Muscle layer of duodenum (tissue), 2 donors: Measurements from ENCODE around the gene PTPRM.

Source experiments
- H3K27ac ChIP-seq: one replicate; pipeline ENCODE4 v1.7.0; 2013; ENCODE audit warnings: mild to moderate bottlenecking, low read length
- H3K27me3 ChIP-seq: one replicate; pipeline ENCODE4 v1.7.0; 2013; ENCODE audit warnings: low read depth, mild to moderate bottlenecking, control low read depth, low read length
- H3K36me3 ChIP-seq, 2 donors: one replicate each; pipeline ENCODE4 v1.7.0; 2013; ENCODE audit warnings: low read length in 2 of 2, control low read depth in 1 of 2, mild to moderate bottlenecking in 1 of 2; ENCODE audit not compliant: insufficient read depth in 2 of 2, control insufficient read depth in 1 of 2
- H3K4me1 ChIP-seq, 2 donors: one replicate each; pipeline ENCODE4 v1.7.0; 2013; ENCODE audit warnings: low read length in 2 of 2, mild to moderate bottlenecking in 2 of 2, control low read depth in 1 of 2, moderate library complexity in 1 of 2; ENCODE audit not compliant: insufficient read depth in 2 of 2, control insufficient read depth in 1 of 2
- H3K4me3 ChIP-seq, 2 donors: one replicate each; pipeline ENCODE4 v1.7.0; 2013; ENCODE audit warnings: low read length in 2 of 2, low read depth in 1 of 2, mild to moderate bottlenecking in 1 of 2
- H3K9me3 ChIP-seq, 2 donors: one replicate each; pipeline ENCODE4 v1.7.0; 2013; ENCODE audit warnings: low read length in 2 of 2, control low read depth in 1 of 2, mild to moderate bottlenecking in 1 of 2; ENCODE audit not compliant: control insufficient read depth in 1 of 2
- donor health status: healthy.

The PTPRM gene

DNA sequence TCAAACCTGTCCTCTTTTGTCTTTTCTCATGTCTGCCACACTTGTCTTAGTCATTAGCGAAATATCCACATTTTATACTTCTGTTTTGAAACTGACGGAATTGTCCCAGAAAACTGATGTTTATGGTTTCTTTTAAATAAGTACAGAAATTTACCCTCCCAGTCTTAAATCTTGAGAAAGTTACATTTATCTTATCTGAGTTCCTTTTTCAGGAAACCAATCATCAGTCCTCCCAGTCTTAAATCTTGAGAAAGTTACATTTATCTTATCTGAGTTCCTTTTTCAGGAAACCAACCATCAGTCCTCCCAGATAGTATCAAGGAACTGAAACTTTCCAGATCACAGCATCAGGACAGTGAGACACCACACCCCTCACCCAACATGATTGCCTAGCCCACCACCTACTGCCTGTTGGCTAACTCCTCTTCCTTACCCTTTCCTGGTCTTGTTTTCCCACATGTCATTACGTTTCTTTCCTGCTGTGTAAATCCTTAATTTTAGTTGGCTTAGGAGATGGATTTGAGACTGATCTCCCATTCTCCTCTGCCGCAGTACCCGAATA is 247.7 kb downstream of the PTPRM start:
- peaks cover 0 to 16% of the 10 kb centered on the region in 2 donors for H3K4me1 ChIP-seq
- no peak overlapping the region for H3K4me3 ChIP-seq
- peaks cover 8 to 16% of the 10 kb centered on the region in 2 donors for H3K9me3 ChIP-seq
- no peak overlapping the region for H3K27ac ChIP-seq
- no peaks in the 10 kb centered on the region for H3K27me3 ChIP-seq
- H3K36me3 ChIP-seq = no peaks in the 10 kb centered on the region

DNA sequence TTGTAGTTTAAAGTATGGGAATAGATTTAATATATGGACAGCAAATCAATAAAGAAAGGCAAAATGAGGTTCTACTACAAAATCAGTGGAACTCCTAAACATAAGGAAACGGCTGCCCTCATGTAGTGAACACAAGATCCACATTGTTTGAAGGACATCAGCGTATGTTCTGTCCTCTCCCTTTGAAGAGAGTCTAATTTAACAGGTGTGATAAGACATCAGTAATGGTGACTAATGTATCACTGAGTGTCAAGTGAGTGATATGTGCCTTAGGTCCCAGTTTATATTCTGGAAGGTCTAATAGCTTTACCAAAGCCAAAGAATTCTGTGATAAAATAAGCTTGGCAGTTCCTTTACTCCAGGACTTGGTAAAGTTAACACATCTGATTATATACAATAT is 248.7 kb downstream of the PTPRM start:
- peaks cover 8 to 16% of the 10 kb centered on the region in 2 donors for H3K9me3 ChIP-seq
- H3K27me3 ChIP-seq = no peaks in the 10 kb centered on the region
- H3K4me1 ChIP-seq = peaks cover 0 to 16% of the 10 kb centered on the region in 2 donors
- H3K36me3 ChIP-seq = no peaks in the 10 kb centered on the region
- no peak overlapping the region for H3K27ac ChIP-seq
- no peak overlapping the region for H3K4me3 ChIP-seq

- H3K36me3 ChIP-seq = no peaks in the 10 kb centered on the region
- no peak overlapping the region for H3K27ac ChIP-seq
- no peaks in the 10 kb centered on the region for H3K27me3 ChIP-seq
- H3K9me3 ChIP-seq = peaks cover 8 to 16% of the 10 kb centered on the region in 2 donors
- no peak overlapping the region for H3K4me3 ChIP-seq
- H3K4me1 ChIP-seq = peaks cover 0 to 9% of the 10 kb centered on the region in 2 donors
Observed at GRCh38 chr18:7817575-7818230, 250.6 kb downstream of the PTPRM start.

- Histone ChIP-seq H3K36me3 (no peaks in the 10 kb centered on the region), H3K27ac (no peak overlapping the region), H3K9me3 (no peaks in the 10 kb centered on the region), H3K4me1 (peaks cover 4 to 12% of the 10 kb centered on the region in 2 donors), H3K4me3 (no peak overlapping the region), H3K27me3 (no peaks in the 10 kb centered on the region)
Observed at GRCh38 chr18:7821784-7822183, 254.7 kb downstream of the PTPRM start.

GRCh38 chr18:7822435-7823331 is 255.6 kb downstream of the PTPRM start:
- H3K27ac ChIP-seq = peak overlapping the region; percentile 10
- no peaks in the 10 kb centered on the region for H3K36me3 ChIP-seq
- no peaks in the 10 kb centered on the region for H3K9me3 ChIP-seq
- H3K27me3 ChIP-seq = no peaks in the 10 kb centered on the region
- H3K4me3 ChIP-seq = no peak overlapping the region
- H3K4me1 ChIP-seq = peaks cover 4 to 12% of the 10 kb centered on the region in 2 donors

- peaks cover 4 to 12% of the 10 kb centered on the region in 2 donors for H3K4me1 ChIP-seq
- no peak overlapping the region for H3K4me3 ChIP-seq
- H3K27me3 ChIP-seq = no peaks in the 10 kb centered on the region
- no peaks in the 10 kb centered on the region for H3K36me3 ChIP-seq
- no peak overlapping the region for H3K27ac ChIP-seq
- no peaks in the 10 kb centered on the region for H3K9me3 ChIP-seq
Observed at GRCh38 chr18:7824970-7825369, 257.9 kb downstream of the PTPRM start.

DNA sequence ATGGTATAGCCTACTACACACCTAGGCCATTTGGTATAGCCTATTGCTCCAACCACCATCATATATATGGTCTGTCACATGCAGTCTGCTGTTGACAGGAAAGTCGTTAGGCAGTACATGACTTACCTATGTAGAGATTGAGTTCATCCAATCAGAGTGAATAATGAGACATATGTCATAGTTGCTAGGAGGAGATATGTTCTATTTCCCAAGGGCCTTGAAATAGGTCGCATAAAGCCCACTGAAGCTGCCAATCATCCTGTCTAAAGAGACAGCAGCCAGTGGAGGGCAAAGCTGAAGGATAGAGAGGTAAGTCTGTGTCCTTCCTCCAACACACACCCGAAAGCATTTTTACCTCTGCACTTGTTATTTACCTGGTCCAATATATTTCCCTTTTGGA is 263.4 kb downstream of the PTPRM start:
- no peaks in the 10 kb centered on the region for H3K36me3 ChIP-seq

GRCh38 chr18:7839548-7839947 is 272.4 kb downstream of the PTPRM start:
- Histone ChIP-seq H3K9me3 (peaks cover 0 to 3% of the 10 kb centered on the region in 2 donors), H3K36me3 (no peaks in the 10 kb centered on the region), H3K4me1 (no peaks in the 10 kb centered on the region), H3K4me3 (no peak overlapping the region), H3K27ac (no peak overlapping the region), H3K27me3 (no peaks in the 10 kb centered on the region)

More for the DNA sequence above, 263.4 kb downstream of the PTPRM start:
- Histone ChIP-seq H3K4me1 (no peaks in the 10 kb centered on the region), H3K27ac (no peak overlapping the region), H3K4me3 (no peak overlapping the region), H3K9me3 (no peaks in the 10 kb centered on the region), H3K27me3 (no peaks in the 10 kb centered on the region)

GRCh38 chr18:7840411-7840810 is 273.3 kb downstream of the PTPRM start:
- no peaks in the 10 kb centered on the region for H3K4me1 ChIP-seq
- peaks cover 0 to 7% of the 10 kb centered on the region in 2 donors for H3K9me3 ChIP-seq
- no peak overlapping the region for H3K4me3 ChIP-seq
- H3K36me3 ChIP-seq = no peaks in the 10 kb centered on the region
- no peak overlapping the region for H3K27ac ChIP-seq
- H3K27me3 ChIP-seq = no peaks in the 10 kb centered on the region

DNA sequence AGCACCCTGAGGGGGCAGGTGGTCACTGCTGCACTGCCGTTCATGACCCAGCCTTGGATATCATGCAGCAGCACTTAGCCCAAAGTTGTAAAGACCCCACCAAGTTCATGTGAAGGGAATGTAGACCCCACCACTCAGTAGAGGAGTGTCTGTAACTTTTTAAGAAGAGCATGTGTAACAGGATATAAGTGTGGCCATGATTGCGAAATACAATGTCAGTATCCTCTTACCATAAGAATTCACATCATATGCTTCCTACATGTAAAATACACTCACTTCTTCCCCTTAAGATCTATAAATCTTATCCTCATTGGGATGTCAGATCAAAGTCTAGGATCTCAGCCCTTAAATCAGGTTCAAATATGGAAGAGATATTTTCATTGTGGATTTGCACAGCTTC is 276.9 kb downstream of the PTPRM start:
- no peak overlapping the region for H3K27ac ChIP-seq
- peaks cover 0 to 4% of the 10 kb centered on the region in 2 donors for H3K4me1 ChIP-seq
- no peaks in the 10 kb centered on the region for H3K36me3 ChIP-seq
- H3K4me3 ChIP-seq = no peak overlapping the region
- H3K27me3 ChIP-seq = no peaks in the 10 kb centered on the region
- peaks cover 0 to 7% of the 10 kb centered on the region in 2 donors for H3K9me3 ChIP-seq

DNA sequence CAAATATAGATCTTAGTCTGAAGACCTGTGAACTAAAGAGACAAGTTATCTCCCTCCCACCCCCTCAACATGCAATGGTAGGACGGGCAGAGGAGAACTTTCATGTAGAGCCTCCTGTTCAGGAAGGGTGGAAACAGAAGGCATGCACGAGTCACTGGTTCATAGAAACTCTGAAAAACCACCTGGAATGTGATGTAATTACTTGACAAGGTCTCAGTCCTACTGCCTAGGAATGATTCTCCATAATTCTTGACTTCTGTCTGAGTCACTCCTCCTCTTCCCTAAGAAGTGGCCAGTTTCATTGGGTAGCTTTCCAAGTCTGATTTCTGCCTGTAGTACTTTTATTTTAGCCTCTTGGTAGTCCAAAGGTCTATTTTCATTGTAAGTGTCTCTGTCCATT is 277.3 kb downstream of the PTPRM start:
- peaks cover 0 to 7% of the 10 kb centered on the region in 2 donors for H3K9me3 ChIP-seq
- H3K4me3 ChIP-seq = no peak overlapping the region
- no peak overlapping the region for H3K27ac ChIP-seq
- no peaks in the 10 kb centered on the region for H3K36me3 ChIP-seq
- H3K27me3 ChIP-seq = no peaks in the 10 kb centered on the region
- peaks cover 0 to 4% of the 10 kb centered on the region in 2 donors for H3K4me1 ChIP-seq
